Left hindlimb (tissue), 1 donor: ENCODE measurements around the gene PAK4.

Source experiments
- DNase-seq: peaks from one replicate; pipeline ENCODE4 v3.0.0-alpha.2; 2018

The PAK4 gene

GRCh38 chr19:39167461-39168257 is 42.1 kb downstream of the PAK4 start:
- no peak for DNase-seq

DNA sequence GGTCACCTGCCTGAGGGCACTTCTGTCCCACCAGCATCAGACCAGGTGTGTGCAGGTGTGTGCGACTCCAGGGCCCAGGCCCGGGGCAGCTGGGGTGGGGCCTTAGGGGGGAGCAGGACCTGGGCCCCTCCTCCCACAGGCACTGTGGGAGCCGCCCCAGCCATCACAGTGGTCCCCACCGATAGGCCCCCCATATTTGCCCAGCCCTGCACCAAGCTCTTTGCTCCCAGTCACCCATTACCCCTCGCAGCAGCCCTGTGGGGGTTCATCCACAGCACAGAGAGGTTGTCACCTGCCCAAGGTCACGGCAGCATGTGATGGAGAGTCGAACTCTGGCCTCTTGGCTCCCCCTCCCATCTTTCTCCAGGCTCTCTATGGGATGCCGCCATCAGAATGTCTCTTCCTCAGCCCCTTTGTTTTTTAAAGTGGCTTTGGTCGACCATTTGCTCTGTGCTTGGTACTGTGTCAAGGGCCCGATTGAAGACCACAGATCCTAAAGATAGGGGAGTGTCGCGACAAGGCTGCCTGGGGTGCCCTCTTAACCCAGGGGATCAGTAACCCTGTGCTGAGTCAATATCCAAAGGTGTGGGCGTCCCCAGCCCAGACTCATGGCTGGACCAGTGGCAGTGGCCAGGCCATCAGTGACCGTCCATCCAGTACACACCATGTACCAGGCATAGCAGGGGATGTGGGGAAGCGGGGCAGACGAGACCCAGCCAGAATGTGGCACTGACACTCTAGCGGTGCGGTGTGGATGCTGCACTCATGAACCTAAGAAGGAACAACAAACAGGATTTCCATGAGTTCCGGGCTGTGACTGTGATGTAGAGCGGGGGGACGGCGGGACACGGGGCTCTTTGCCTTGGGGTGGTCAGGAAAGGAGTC is 42.9 kb downstream of the PAK4 start:
- no peak for DNase-seq

GRCh38 chr19:39169143-39169810 is 43.7 kb downstream of the PAK4 start:
- no peak for DNase-seq

DNA sequence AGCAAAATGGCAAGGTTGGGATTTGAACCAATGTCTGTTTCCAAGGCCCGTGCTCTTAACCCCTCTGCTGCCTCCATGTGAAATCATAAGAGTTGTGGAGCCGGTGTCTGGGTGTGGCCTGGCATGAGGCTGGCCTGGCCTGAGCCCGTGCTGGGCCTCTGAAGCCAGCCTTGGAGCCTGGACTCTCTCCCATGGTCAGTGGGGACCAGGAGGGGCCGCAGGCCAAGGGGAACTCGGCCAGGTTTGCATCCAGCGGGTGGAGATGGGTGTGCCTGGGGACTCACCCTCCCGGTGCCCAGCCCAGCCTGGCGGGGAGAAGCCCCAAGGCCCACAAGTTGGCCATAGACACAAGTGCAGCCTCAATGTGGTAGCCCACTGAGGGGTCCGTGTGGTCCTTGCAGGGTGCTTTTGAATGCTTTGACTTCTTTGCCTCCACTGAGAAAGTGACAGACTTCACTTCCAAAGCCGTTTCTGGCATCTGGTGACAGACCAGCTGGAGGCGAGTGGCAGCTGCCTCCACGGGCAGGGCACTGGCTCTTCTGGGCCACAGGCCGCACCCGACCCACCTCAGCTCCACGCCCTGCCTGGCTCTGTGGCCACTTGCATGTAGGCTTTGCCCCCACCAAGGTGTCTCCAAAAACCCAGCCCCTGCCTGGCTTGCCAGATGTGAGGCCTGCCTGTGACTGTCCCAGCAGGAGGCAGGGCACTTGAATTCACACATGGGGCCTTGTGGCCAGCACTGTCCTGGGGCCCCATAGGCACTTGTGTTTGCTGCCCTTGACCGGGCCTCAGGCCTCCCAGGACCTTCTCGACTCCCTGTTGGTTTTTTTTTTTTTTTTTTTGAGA is 45.0 kb downstream of the PAK4 start:
- DNase-seq = no peak

GRCh38 chr19:39171479-39172465 is 46.2 kb downstream of the PAK4 start:
- no peak for DNase-seq

DNA sequence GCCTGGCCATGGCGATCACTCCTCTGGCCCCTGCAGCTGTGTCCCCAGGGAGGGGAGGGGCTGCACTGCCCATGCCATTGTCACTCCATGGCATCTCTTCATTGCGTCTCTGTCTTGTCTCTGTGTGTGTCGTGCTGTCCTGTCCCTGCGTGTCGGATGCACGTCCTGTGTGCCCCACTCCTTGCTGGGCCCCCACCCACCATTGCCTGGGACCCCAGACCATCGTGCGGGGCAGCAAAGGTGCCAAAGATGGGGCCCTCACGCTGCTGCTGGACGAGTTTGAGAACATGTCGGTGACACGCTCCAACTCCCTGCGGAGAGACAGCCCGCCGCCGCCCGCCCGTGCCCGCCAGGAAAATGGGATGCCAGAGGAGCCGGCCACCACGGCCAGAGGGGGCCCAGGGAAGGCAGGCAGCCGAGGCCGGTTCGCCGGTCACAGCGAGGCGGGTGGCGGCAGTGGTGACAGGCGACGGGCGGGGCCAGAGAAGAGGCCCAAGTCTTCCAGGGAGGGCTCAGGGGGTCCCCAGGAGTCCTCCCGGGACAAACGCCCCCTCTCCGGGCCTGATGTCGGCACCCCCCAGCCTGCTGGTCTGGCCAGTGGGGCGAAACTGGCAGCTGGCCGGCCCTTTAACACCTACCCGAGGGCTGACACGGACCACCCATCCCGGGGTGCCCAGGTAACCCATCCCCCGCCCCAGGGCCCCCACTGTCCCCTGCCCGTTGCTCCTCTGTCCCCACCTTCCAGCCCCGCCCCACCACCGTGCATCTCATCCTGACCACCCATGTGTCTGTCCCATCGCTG is 47.3 kb downstream of the PAK4 start:
- no peak for DNase-seq

DNA sequence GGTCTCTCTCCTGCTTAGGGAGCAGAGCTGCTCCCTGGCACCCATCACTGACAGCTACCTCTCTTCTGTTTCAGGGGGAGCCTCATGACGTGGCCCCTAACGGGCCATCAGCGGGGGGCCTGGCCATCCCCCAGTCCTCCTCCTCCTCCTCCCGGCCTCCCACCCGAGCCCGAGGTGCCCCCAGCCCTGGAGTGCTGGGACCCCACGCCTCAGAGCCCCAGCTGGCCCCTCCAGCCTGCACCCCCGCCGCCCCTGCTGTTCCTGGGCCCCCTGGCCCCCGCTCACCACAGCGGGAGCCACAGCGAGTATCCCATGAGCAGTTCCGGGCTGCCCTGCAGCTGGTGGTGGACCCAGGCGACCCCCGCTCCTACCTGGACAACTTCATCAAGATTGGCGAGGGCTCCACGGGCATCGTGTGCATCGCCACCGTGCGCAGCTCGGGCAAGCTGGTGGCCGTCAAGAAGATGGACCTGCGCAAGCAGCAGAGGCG is 48.0 kb downstream of the PAK4 start:
- no peak for DNase-seq

- DNase-seq = no peak
Observed at GRCh38 chr19:39174142-39174541, 48.6 kb downstream of the PAK4 start.

DNA sequence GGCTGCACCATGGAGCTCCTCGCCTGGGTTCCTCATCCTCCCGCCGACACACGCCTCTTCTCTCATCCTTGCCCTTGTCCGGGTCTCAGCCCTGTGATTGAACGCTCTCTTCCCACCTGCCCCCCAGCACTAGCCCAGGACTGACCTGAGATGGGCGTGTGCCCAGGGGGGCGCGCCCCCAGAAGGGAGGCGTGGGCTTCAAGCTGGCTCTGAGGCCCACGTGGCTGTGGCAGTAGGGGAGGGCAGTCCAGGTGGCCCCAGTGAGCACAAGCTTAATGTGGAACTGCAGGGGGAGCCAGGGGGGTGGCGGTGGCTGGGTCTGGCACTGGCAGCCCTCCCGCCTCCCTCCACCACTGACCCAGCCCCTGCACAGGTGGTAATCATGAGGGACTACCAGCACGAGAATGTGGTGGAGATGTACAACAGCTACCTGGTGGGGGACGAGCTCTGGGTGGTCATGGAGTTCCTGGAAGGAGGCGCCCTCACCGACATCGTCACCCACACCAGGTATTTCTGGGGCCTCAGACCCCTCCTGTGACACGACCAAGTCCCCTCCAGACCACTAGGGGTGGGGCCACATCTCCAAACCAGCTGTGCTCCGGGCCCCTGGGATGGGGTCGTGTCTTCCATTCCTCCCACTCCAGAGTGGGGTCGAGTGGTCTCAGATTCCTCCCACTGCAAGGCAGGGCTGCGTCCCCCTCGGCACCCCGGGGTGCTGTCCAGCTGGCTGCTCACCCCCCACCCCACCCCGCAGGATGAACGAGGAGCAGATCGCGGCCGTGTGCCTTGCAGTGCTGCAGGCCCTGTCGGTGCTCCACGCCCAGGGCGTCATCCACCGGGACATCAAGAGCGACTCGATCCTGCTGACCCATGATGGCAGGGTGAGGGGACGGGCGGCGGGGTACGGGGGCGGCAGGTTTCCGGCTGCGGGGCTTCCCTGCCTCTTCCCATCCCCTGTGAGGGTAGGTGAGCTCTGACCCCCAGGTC is 49.3 kb downstream of the PAK4 start:
- no peak for DNase-seq

DNA sequence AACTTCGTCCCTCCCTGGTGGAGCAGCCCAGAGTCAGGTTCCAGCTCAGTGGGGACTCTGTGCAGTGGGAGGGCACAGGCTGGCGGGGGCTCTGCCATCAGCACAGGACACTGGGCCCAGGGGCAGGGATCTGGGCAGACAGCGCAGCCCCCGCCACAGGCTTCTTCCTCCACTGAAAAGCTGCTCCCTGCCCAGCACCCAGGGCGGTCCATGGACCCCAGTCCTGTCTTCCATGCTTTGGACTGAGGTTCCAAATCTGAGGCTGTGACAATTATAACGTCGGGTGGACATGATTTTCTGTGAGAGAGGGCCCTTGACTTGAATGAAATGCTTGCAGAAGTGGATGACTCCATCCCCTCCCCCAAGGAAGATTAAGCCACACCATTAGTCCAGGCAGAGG is 50.0 kb downstream of the PAK4 start:
- DNase-seq = no peak

- DNase-seq = no peak
Observed at GRCh38 chr19:39177110-39177699, 51.6 kb downstream of the PAK4 start.

DNA sequence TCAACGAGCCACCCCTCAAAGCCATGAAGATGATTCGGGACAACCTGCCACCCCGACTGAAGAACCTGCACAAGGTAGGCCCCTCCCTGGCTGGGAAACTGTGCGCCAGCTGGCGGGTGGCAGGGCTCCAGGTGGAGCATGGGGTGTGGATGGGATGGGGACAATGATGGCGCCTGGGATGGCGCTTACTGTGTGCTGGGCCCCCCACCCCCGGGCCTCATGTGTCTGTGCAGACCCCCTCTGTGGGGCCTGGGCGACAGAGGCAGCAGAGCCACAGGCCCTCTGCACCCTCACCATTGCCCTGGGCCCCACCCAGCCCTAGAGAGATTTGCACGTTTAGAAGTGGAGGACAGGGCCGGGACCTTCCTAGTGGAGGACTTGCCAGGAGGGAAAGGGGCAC is 52.1 kb downstream of the PAK4 start:
- DNase-seq = no peak

GRCh38 chr19:39178296-39179006 is 52.9 kb downstream of the PAK4 start:
- DNase-seq = no peak

DNA sequence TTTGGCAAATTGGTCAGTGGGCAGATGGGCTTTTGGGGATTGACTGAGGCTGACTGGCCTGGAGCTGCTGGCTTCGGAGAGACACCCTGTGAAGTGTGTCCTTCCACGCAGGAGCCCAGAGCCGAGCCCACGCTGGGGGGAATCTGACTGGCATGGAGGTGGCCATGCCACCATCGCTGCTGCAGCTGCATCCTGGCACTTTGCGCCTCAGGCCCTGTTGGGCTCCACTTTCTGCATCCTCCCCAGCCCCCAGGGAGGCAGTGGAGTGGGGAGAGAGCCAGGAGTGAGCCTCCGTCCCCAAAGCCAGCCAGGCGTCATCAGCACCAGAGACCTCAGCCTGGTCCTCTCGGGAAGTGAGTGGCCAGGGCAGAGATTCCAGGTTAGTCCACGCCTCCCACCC is 54.2 kb downstream of the PAK4 start:
- DNase-seq = no peak

DNA sequence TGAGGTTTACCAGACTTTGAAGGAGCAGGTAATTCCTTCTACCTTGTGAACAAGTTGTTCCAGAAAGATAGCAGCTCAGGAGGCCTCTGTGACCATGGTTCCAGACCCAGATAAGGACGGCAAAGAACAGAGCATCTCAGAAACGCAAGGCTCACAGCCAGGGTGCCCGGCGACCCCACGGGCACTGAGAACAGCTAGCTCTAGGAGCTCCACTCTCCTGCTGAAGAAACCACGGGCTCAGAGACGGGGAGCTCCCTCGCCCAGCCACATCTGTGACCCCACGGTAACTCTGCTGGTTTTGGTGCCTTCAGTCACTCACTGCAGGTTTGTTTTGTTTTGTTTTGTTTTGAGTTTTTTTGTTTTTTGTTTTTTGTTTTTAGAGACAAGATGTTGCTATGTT is 55.2 kb downstream of the PAK4 start:
- no peak for DNase-seq

- no peak for DNase-seq
Observed at GRCh38 chr19:39181500-39182173, 56.1 kb downstream of the PAK4 start.

- DNase-seq = no peak
Observed at GRCh38 chr19:39182174-39182505, 56.6 kb downstream of the PAK4 start.
